Calu3 (cell line): ENCODE results near the gene PLK5. TPM values are rescaled to one million over a fixed set of nuclear protein-coding genes. Genes with fewer than 3 reads are reported as not detected.
A peak's percentile ranks its signal among the peaks of the same experiment; 100 is the strongest.

Source experiments
- BruUV-seq: library from RNA; stranded (reverse); fragments of 400-500 nt; replicated peaks from 2 replicates; lab custom pipeline; 2021; lab: Mats Ljungman, UMichigan
- CTCF ChIA-PET: fragments of 300-600 bp; sonication (Branson Sonifier 250); formaldehyde crosslinking; loops from one replicate; lab custom pipeline; 2022; ENCODE audit warnings: antibody characterized with exemption; lab: Charles Lee
- DNase-seq: peaks from one replicate; pipeline ENCODE4 v3.0.0; 2022
- H3K27ac Mint-ChIP-seq: one replicate; pipeline ENCODE4 v1.8.0; 2022; ENCODE audit warnings: mixed read lengths; ENCODE audit not compliant: unreplicated experiment
- H3K27me3 Mint-ChIP-seq: one replicate; pipeline ENCODE4 v1.8.0; 2022; ENCODE audit warnings: mixed read lengths; ENCODE audit not compliant: unreplicated experiment
- H3K36me3 Mint-ChIP-seq: one replicate; pipeline ENCODE4 v1.8.0; 2022; ENCODE audit warnings: mild to moderate bottlenecking, moderate library complexity, mixed read lengths; ENCODE audit not compliant: insufficient read depth, unreplicated experiment
- H3K4me1 Mint-ChIP-seq: one replicate; pipeline ENCODE4 v1.8.0; 2022; ENCODE audit warnings: mild to moderate bottlenecking, low read depth, mixed read lengths; ENCODE audit not compliant: unreplicated experiment
- H3K4me3 Mint-ChIP-seq: one replicate; pipeline ENCODE4 v1.8.0; 2022; ENCODE audit warnings: mild to moderate bottlenecking, low read depth, moderate library complexity, mixed read lengths; ENCODE audit not compliant: unreplicated experiment
- H3K9me3 Mint-ChIP-seq: one replicate; pipeline ENCODE4 v1.8.0; 2022; ENCODE audit warnings: low read depth, mixed read lengths; ENCODE audit not compliant: unreplicated experiment
- intact Hi-C: fragments of 100-400 bp; cut with micrococcal nuclease; formaldehyde crosslinking; loops from one replicate; pipeline ENCODE4 v1.10.0; 2022; ENCODE audit not compliant: unreplicated experiment
- total RNA-seq: library from RNA; stranded (reverse); gene quantifications from 2 replicates; pipeline ENCODE4 v1.2.3, GENCODE V29; 2022
- TF ChIP-seq, protein P1 (sequence below): fragments of 200-600 bp; IDR thresholded peaks from one replicate; pipeline ENCODE4 v1.8.0; 2022; ENCODE audit warnings: antibody characterized with exemption; ENCODE audit not compliant: unreplicated experiment

Gene PLK5
- total RNA-seq, 1 experiment from 2014 or later = not detected

DNA sequence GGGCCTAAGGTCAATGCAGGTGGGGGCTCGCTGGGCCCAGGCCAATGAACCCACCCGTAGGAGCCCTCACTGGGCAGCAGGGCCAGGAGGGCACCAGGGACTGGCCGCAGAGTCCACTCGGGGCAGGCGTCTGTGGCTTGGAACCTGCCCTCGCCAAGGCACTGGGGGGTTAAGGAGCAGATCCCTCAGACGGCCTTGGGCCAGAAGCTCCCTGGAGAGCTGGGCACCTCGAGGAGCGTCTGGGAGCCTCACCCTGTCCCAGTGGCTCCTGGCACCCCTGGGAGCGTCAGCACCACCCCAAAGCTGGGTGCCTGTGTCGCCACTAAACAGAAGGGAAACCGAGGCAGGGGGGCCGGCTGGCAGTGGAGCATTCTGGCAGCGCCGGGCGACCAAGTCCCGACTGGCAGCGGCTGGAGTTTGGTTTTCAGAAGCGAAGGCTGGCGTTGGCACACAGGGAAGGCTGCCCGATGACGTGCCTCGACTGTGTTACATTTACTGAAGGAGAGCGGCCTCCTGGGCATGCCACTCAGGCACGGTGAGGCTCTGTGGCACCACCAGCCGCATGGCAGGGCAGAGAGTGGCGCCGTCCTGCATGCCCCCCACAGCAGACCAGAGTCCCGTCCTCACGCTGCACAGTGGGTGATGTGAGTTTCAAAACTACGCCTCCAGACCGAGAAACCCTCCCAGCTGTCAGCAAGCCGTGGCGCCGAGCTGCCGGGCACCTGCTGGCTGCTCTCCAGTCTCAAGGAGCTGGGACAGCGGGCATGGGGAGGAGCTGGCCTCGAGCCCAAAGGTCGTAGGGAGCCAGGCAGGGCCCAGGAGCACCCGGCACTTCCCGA lies 53.4 kb downstream of the PLK5 start:
- BruUV-seq = TSS peak; percentile 13
- H3K9me3 Mint-ChIP-seq = no peaks in the 10 kb centered on the region
- no peaks in the 10 kb centered on the region for H3K27me3 Mint-ChIP-seq
- H3K4me3 Mint-ChIP-seq = no peak overlapping the region
- H3K36me3 Mint-ChIP-seq = peaks cover 21% of the 10 kb centered on the region
- no peak for DNase-seq
- CTCF ChIA-PET = interaction anchor here (0.6 kb wide), 1 partner anchor 440 kb away, joined by 3 read pairs; no protein-coding TSS in a partner anchor
- TF ChIP-seq, protein P1, sequence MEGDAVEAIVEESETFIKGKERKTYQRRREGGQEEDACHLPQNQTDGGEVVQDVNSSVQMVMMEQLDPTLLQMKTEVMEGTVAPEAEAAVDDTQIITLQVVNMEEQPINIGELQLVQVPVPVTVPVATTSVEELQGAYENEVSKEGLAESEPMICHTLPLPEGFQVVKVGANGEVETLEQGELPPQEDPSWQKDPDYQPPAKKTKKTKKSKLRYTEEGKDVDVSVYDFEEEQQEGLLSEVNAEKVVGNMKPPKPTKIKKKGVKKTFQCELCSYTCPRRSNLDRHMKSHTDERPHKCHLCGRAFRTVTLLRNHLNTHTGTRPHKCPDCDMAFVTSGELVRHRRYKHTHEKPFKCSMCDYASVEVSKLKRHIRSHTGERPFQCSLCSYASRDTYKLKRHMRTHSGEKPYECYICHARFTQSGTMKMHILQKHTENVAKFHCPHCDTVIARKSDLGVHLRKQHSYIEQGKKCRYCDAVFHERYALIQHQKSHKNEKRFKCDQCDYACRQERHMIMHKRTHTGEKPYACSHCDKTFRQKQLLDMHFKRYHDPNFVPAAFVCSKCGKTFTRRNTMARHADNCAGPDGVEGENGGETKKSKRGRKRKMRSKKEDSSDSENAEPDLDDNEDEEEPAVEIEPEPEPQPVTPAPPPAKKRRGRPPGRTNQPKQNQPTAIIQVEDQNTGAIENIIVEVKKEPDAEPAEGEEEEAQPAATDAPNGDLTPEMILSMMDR = no peak
- H3K27ac Mint-ChIP-seq = no peak overlapping the region
- intact Hi-C loops = no loop called here
- H3K4me1 Mint-ChIP-seq = no peaks in the 10 kb centered on the region

DNA sequence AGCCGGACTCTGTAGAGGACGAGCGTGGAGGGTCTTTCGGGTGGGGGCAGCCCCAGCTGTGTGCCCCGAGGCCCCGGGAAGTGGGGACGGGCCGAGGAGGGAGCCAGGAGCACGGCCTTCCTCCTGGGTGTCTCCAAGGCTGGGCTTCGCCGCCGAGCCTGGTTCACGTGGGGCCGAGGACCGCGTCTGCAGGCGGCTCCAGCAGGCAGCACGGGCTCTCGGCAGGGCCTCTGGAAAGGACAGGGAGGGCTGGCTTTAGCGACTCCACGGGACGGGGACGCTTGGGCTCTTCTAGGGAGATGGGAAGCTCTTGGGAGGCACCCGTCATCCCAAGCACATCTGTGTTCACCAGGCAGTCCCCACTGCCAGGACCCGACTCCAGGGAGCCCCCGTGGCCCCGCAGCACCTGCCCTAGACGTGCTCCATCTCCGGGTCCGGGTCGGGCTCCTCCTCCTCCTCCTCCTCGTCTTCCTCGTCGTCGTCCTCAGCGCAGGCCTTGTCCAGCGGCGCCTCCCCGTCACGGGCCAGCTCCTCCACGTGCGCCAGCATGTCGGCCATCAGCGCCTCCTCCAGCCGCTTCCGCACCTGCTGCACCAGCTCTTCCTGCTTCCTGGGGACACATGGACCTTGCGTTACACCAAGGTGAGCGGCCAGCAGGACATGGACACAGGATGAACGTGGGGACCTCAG lies 54.2 kb downstream of the PLK5 start:
- intact Hi-C loops = no loop called here
- Mint-ChIP-seq H3K9me3 (no peaks in the 10 kb centered on the region), H3K36me3 (peaks cover 27% of the 10 kb centered on the region), H3K27ac (no peak overlapping the region), H3K27me3 (no peaks in the 10 kb centered on the region), H3K4me3 (no peak overlapping the region), H3K4me1 (no peaks in the 10 kb centered on the region)
- no peak for DNase-seq
- BruUV-seq = no TSS peak
- TF ChIP-seq, protein P1 = no peak
- CTCF ChIA-PET = interaction anchor here (0.6 kb wide), 1 partner anchor 439 kb away, joined by 3 read pairs; no protein-coding TSS in a partner anchor

DNA sequence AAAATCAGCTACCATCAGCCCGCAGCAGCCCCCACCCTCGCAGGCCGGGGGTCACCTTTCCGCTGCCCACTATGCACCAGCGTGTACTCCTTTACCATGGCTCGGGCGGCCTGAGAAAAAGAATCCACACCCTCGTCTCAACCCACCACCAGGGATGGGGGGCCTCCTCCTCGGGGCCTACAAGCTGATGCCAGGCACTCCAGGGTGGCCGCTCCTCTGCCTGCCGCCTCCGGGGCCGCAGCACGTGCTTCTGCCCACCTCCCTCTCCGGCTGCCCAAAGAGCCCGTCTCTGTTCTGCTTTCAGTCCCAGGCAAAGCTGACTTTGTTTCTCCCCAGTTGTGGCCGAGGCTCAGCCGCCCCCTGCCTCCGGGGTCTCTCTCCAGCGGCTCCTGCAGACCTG lies 55.3 kb downstream of the PLK5 start:
- intact Hi-C loops = no loop called here
- Mint-ChIP-seq H3K4me1 (no peaks in the 10 kb centered on the region), H3K4me3 (no peak overlapping the region), H3K27me3 (no peaks in the 10 kb centered on the region), H3K27ac (no peak overlapping the region), H3K9me3 (no peaks in the 10 kb centered on the region), H3K36me3 (peaks cover 32% of the 10 kb centered on the region)
- CTCF ChIA-PET = no interaction called here
- TF ChIP-seq, protein P1 = no peak
- no peak for DNase-seq
- no TSS peak for BruUV-seq

- TF ChIP-seq, protein P1 = no peak
- Mint-ChIP-seq H3K9me3 (no peaks in the 10 kb centered on the region), H3K27me3 (no peaks in the 10 kb centered on the region), H3K36me3 (peaks cover 36% of the 10 kb centered on the region), H3K4me3 (no peak overlapping the region), H3K27ac (no peak overlapping the region), H3K4me1 (no peaks in the 10 kb centered on the region)
- no peak for DNase-seq
- no TSS peak for BruUV-seq
- CTCF ChIA-PET = no interaction called here
- intact Hi-C loops = no loop called here
Measured at GRCh38 chr19:1580382-1580781, 56.5 kb downstream of the PLK5 start.
